ENCODE data around the gene CRISP1.

DNA sequence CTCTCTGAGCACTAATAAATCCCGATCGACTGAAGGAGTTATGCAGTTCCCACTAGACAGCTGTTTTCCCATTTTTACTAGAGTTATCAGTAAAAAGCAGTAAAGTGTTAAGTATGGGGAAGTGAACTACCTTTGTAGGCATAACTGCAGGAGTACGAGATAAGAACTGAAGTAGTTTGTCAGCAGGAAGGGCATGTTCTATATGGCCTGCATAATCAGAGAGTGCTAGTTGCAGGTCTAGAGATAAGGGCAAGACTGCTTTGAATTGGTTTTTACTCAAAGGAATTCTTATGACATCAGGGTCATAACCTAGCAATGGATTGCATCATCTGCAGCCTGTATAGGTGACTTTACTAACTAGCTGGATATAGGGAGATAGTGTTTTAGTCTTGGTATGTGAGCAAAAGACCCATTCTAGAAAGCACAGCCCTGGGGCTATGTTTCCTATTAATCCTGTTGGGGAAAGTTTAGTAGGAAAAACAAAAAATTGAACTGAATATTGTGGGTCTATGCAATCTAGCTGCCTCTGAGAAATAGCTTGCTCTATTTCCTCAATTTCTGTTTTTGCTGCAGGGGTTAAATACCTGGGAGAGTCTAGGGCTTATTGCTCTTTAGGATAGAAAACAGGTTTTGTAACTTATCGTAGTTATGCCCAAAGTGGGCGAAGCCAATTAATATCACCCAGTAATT, 22.6 kb upstream of the CRISP1 start:
- TF ChIP-seq, protein P1, sequence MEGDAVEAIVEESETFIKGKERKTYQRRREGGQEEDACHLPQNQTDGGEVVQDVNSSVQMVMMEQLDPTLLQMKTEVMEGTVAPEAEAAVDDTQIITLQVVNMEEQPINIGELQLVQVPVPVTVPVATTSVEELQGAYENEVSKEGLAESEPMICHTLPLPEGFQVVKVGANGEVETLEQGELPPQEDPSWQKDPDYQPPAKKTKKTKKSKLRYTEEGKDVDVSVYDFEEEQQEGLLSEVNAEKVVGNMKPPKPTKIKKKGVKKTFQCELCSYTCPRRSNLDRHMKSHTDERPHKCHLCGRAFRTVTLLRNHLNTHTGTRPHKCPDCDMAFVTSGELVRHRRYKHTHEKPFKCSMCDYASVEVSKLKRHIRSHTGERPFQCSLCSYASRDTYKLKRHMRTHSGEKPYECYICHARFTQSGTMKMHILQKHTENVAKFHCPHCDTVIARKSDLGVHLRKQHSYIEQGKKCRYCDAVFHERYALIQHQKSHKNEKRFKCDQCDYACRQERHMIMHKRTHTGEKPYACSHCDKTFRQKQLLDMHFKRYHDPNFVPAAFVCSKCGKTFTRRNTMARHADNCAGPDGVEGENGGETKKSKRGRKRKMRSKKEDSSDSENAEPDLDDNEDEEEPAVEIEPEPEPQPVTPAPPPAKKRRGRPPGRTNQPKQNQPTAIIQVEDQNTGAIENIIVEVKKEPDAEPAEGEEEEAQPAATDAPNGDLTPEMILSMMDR (IDR thresholded peaks at IDR 0.05) = no peak
- no peak for TF ChIP-seq EP300 (IDR thresholded peaks at IDR 0.05; ENCODE audit: low read depth)
- TF ChIP-seq POLR2A (IDR thresholded peaks at IDR 0.05) = no peak
- no peak for TF ChIP-seq POLR2AphosphoS5 (IDR thresholded peaks at IDR 0.05)

All from transverse colon (tissue), 4 donors.